HEK293T (cell line): Measurements from ENCODE around the gene SPIB.

Experiments
- ARNT ChIP-seq: fragments of 450-650 bp; IDR thresholded peaks from 2 replicates; pipeline ENCODE4 v1.6.1; 2017; ENCODE audit warnings: mild to moderate bottlenecking
- ELF4 ChIP-seq: fragments of 450-650 bp; IDR thresholded peaks from 2 replicates; pipeline ENCODE4 v1.6.1; 2017; ENCODE audit warnings: antibody characterized with exemption
- FOXK2 ChIP-seq: fragments of 450-650 bp; IDR thresholded peaks from 2 replicates; pipeline ENCODE4 v1.6.1; 2016; ENCODE audit warnings: mild to moderate bottlenecking
- FOXM1 ChIP-seq: fragments of 450-650 bp; IDR thresholded peaks from 2 replicates; pipeline ENCODE4 v1.6.1; 2017; ENCODE audit warnings: mild to moderate bottlenecking, borderline replicate concordance
- L3MBTL2 ChIP-seq: fragments of 450-650 bp; conservative IDR thresholded peaks from 2 replicates; pipeline ENCODE4 v1.6.1; 2016; ENCODE audit warnings: mild to moderate bottlenecking
- NFRKB ChIP-seq: fragments of 450-650 bp; IDR thresholded peaks from 2 replicates; pipeline ENCODE4 v1.6.1; 2016; ENCODE audit warnings: mild to moderate bottlenecking, moderate library complexity
- SP1 ChIP-seq: fragments of 450-650 bp; IDR thresholded peaks from 2 replicates; pipeline ENCODE4 v1.6.1; 2017
- TARDBP ChIP-seq: fragments of 450-650 bp; IDR thresholded peaks from 2 replicates; pipeline ENCODE4 v1.6.1; 2016
- TF ChIP-seq, protein P1 (sequence below): fragments of 450-650 bp; IDR thresholded peaks from 2 replicates; pipeline ENCODE4 v1.6.1; 2016

DNA sequence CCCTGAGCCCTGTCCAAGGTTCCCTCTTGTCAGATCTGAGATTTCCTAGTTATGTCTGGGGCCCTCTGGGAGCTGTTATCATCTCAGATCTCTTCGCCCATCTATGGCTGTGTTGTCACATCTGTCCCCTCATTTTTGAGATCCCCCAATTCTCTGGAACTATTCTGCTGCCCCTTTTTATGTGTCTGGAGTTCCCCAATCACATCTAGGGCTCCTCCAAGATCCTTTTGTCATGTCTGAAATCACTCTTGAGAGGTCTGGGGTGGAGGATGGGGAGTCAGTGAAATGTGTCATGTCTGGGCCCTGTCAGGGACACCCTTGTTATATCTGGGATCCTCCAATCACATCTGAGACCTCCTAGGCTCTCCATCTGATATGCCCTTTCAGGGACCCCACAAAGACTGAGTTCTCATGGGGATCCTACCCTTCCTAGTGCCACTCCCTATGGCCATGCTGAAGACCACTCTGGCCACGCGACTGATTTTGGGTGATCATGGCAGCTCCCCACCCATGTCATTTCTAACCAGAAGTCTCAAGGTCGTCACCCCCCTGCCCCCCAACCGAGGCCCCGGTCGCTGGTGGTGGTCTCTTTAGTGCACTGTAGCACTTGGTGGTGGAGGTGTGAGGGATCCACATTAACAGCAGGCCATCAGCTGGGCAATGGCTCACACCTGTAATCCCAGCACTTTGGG is 10.2 kb downstream of the SPIB start:
- TF ChIP-seq FOXK2 (no peak), ARNT (no peak), TARDBP (no peak), NFRKB (no peak), FOXM1 (no peak), SP1 (no peak), L3MBTL2 (no peak), ELF4 (no peak)
- TF ChIP-seq, protein P1, sequence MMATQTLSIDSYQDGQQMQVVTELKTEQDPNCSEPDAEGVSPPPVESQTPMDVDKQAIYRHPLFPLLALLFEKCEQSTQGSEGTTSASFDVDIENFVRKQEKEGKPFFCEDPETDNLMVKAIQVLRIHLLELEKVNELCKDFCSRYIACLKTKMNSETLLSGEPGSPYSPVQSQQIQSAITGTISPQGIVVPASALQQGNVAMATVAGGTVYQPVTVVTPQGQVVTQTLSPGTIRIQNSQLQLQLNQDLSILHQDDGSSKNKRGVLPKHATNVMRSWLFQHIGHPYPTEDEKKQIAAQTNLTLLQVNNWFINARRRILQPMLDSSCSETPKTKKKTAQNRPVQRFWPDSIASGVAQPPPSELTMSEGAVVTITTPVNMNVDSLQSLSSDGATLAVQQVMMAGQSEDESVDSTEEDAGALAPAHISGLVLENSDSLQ = no peak
